Hepatocyte (in vitro differentiated cells): Measurements from ENCODE around the gene SLC29A4. TPM values are rescaled to one million over a fixed set of nuclear protein-coding genes. Genes with fewer than 3 reads are reported as not detected.
"Not testable (repeated sequence)": the region's sequence is repeated elsewhere in the genome, so short reads cannot be mapped to it uniquely, and the experiment has no call there.

Experiments
- DNase-seq: peaks from one replicate; pipeline ENCODE4 v3.0.0-alpha.2; 2016; ENCODE audit warnings: low spot score
- H2AFZ ChIP-seq: fragments of 200-600 bp; sonication (generic); 2 replicates; pipeline ENCODE4 v1.6.0; 2016; ENCODE audit warnings: antibody characterized with exemption, mild to moderate bottlenecking
- H3K27ac ChIP-seq: fragments of 200-600 bp; sonication (generic); 2 replicates; pipeline ENCODE4 v1.5.1; 2016; ENCODE audit warnings: mild to moderate bottlenecking
- H3K27me3 ChIP-seq: fragments of 200-600 bp; sonication (generic); 2 replicates; pipeline ENCODE4 v1.6.1; 2016
- H3K36me3 ChIP-seq: fragments of 200-600 bp; sonication (generic); replicated peaks from 2 replicates; pipeline ENCODE4 v1.5.1; 2016; ENCODE audit warnings: low read depth; ENCODE audit not compliant: insufficient read depth
- H3K4me1 ChIP-seq: fragments of 200-600 bp; sonication (generic); 2 replicates; pipeline ENCODE4 v1.5.1; 2016; ENCODE audit warnings: mild to moderate bottlenecking, moderate library complexity; ENCODE audit not compliant: insufficient read depth
- H3K4me2 ChIP-seq: fragments of 200-600 bp; sonication (generic); 2 replicates; pipeline ENCODE4 v1.6.0; 2016
- H3K4me3 ChIP-seq: fragments of 200-600 bp; sonication (generic); 2 replicates; pipeline ENCODE4 v1.5.1; 2016; ENCODE audit warnings: mild to moderate bottlenecking
- H3K79me2 ChIP-seq: fragments of 200-600 bp; sonication (generic); 2 replicates; pipeline ENCODE4 v1.6.0; 2017; ENCODE audit warnings: mild to moderate bottlenecking
- H3K9me2 ChIP-seq: fragments of 200-600 bp; sonication (generic); replicated peaks from 2 replicates; pipeline ENCODE4 v1.6.0; 2017; ENCODE audit warnings: mild to moderate bottlenecking; ENCODE audit not compliant: insufficient read depth
- H3K9me3 ChIP-seq: fragments of 200-600 bp; sonication (generic); 2 replicates; pipeline ENCODE4 v1.5.1; 2016; ENCODE audit warnings: low read depth, mild to moderate bottlenecking
- H4K20me1 ChIP-seq: fragments of 200-600 bp; sonication (generic); 2 replicates; pipeline ENCODE4 v1.6.0; 2016; ENCODE audit warnings: mild to moderate bottlenecking; ENCODE audit not compliant: insufficient read depth, poor library complexity, severe bottlenecking
- EZH2 ChIP-seq: fragments of 200-600 bp; sonication (generic); IDR thresholded peaks from 2 replicates; pipeline ENCODE4 v1.6.1; 2016; ENCODE audit warnings: antibody characterized with exemption, mild to moderate bottlenecking, borderline replicate concordance
- EZH2phosphoT487 ChIP-seq: fragments of 200-600 bp; sonication (generic); IDR thresholded peaks from one replicate; pipeline ENCODE4 v1.6.1; 2018; ENCODE audit warnings: antibody characterized with exemption, mild to moderate bottlenecking, low read depth, moderate library complexity; ENCODE audit not compliant: unreplicated experiment, severe bottlenecking
- WGBS: methylation state at CpG from one replicate; pipeline ENCODE4 v1.1.6; 2016; ENCODE audit warnings: low lambda C conversion rate; ENCODE audit errors: missing lambda C conversion rate; 5-methylcytosine and 5-hydroxymethylcytosine counted together
- polyA plus RNA-seq: library from polyadenylated mRNA; unstranded; fragments of >200 nt; fragmentation: Nextera tagmentation; extraction: Ambion mirVana; gene quantifications from 2 replicates; pipeline ENCODE4 v1.2.1, GENCODE V29; 2016
- total RNA-seq: library from RNA; depleted of rRNA; stranded (reverse); fragments of >200 nt; gene quantifications from 2 replicates; pipeline ENCODE4 v1.2.3, GENCODE V29; 2014
- TF ChIP-seq, protein P1 (sequence below): fragments of 200-600 bp; sonication (generic); IDR thresholded peaks from 2 replicates; pipeline ENCODE4 v1.5.1; 2016; ENCODE audit warnings: antibody characterized with exemption, mild to moderate bottlenecking; ENCODE audit not compliant: poor library complexity

The SLC29A4 gene
- total and polyA plus RNA-seq, 2 experiments from 2014 or later = 21.9 to 36.1 TPM

- no peaks in the 10 kb centered on the region for H3K79me2 ChIP-seq
- 94% methylated on average over 16 of the region's 16 CpGs for WGBS
- H3K9me2 ChIP-seq = no peaks in the 10 kb centered on the region
- no peaks in the 10 kb centered on the region for H3K9me3 ChIP-seq
- H3K27me3 ChIP-seq = no peaks in the 10 kb centered on the region
- H3K4me3 ChIP-seq = no peak overlapping the region
- no peak overlapping the region for H3K27ac ChIP-seq
- DNase-seq = no peak
- H3K4me1 ChIP-seq = no peaks in the 10 kb centered on the region
- no peaks in the 10 kb centered on the region for H4K20me1 ChIP-seq
- no peak overlapping the region for H3K4me2 ChIP-seq
- no peak overlapping the region for H2AFZ ChIP-seq
- H3K36me3 ChIP-seq = no peaks in the 10 kb centered on the region
- TF ChIP-seq, protein P1, sequence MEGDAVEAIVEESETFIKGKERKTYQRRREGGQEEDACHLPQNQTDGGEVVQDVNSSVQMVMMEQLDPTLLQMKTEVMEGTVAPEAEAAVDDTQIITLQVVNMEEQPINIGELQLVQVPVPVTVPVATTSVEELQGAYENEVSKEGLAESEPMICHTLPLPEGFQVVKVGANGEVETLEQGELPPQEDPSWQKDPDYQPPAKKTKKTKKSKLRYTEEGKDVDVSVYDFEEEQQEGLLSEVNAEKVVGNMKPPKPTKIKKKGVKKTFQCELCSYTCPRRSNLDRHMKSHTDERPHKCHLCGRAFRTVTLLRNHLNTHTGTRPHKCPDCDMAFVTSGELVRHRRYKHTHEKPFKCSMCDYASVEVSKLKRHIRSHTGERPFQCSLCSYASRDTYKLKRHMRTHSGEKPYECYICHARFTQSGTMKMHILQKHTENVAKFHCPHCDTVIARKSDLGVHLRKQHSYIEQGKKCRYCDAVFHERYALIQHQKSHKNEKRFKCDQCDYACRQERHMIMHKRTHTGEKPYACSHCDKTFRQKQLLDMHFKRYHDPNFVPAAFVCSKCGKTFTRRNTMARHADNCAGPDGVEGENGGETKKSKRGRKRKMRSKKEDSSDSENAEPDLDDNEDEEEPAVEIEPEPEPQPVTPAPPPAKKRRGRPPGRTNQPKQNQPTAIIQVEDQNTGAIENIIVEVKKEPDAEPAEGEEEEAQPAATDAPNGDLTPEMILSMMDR = no peak
- TF ChIP-seq EZH2 (no peak), EZH2phosphoT487 (no peak)
These were observed 28.2 kb downstream of the SLC29A4 start for GRCh38 chr7:5310822-5311405.

- not testable (repeated sequence) for H3K79me2 ChIP-seq, H3K27ac ChIP-seq, H3K4me3 ChIP-seq, H2AFZ ChIP-seq, H3K36me3 ChIP-seq, H3K27me3 ChIP-seq, H3K9me2 ChIP-seq, DNase-seq, H3K4me2 ChIP-seq, H3K4me1 ChIP-seq, H4K20me1 ChIP-seq, H3K9me3 ChIP-seq
- WGBS = 97% methylated on average over 26 of the region's 46 CpGs
These were observed 29.7 kb downstream of the SLC29A4 start for GRCh38 chr7:5312276-5313070.

GRCh38 chr7:5313076-5313885, 30.5 kb downstream of the SLC29A4 start:
- not testable (repeated sequence) for H4K20me1 ChIP-seq, H3K36me3 ChIP-seq, H3K79me2 ChIP-seq, DNase-seq, H2AFZ ChIP-seq, H3K27me3 ChIP-seq, H3K9me2 ChIP-seq, H3K4me3 ChIP-seq, H3K4me2 ChIP-seq, H3K4me1 ChIP-seq, H3K27ac ChIP-seq, H3K9me3 ChIP-seq
- WGBS = 96% methylated on average over 30 of the region's 48 CpGs

DNA sequence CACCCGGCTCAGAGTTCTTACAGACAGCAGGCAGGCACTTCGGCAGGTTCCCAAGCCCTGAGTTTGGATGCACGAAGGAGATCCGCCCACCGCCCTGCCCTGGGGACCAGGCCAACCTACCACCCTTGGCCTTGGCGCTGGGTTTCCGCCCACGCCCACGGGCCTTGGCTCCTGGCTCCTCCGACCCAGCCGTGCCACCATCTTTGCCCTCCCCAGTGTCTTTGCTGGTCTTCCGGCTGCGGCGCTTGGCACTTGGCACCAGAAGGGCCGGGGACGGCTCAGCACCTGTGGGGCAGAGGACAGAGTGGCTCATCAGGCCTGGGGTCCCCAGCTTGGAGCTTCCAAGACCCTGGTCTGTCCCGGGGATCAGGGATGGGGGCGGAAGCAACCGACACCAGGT, 32.1 kb downstream of the SLC29A4 start:
- H4K20me1 ChIP-seq = no peaks in the 10 kb centered on the region
- TF ChIP-seq, protein P1 = no peak
- TF ChIP-seq EZH2phosphoT487 (no peak), EZH2 (no peak)
- DNase-seq = no peak
- no peaks in the 10 kb centered on the region for H3K9me2 ChIP-seq
- H3K27me3 ChIP-seq = no peaks in the 10 kb centered on the region
- H3K36me3 ChIP-seq = no peaks in the 10 kb centered on the region
- H3K27ac ChIP-seq = no peak overlapping the region
- WGBS = 98% methylated on average over 13 of the region's 19 CpGs
- H3K4me3 ChIP-seq = no peak overlapping the region
- H3K4me1 ChIP-seq = no peaks in the 10 kb centered on the region
- H3K9me3 ChIP-seq = peaks cover 3% of the 10 kb centered on the region
- no peaks in the 10 kb centered on the region for H3K79me2 ChIP-seq
- no peak overlapping the region for H2AFZ ChIP-seq
- no peak overlapping the region for H3K4me2 ChIP-seq
